ENCODE results near the gene GALNT6. TPM values are rescaled to one million over a fixed set of nuclear protein-coding genes. Genes with fewer than 3 reads are reported as not detected.

Gene GALNT6
- total and polyA plus RNA-seq, 9 of the 15 experiments (the other 6 are each of a cell fraction or from before 2014, with no cell fraction given), result 1.5 to 8.6 (median 5.1) TPM

DNA sequence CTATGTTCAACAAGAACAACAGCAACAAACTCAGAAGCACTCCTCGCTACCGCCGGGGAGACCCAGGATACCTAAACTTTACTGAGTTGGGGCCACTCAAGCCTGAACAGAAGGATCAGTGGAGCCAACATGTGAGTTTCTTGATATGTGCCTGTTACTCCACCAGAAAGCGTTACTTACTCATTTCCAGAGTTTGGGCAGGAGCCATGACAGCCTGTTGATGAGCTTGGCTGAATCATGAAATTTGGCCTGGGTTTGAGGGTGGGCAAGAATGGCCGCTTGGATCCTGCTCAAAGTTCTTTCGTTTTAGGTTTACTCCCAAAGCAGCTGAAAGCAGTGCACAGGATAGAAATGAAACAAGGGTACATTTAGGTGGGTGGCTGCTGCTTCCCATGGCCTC lies 12.0 kb upstream of the GALNT6 start (continued):
- no peak for TF ChIP-seq MGA (IDR thresholded peaks at IDR 0.05)
- no peak for TF ChIP-seq HMGN3 (IDR thresholded peaks at IDR 0.05; ENCODE audit: borderline replicate concordance, extremely low read depth, insufficient read length, low read depth, low read length)
- no peak for TF ChIP-seq MCM5 (IDR thresholded peaks at IDR 0.05; ENCODE audit: low read depth)
- TF ChIP-seq, protein P1, sequence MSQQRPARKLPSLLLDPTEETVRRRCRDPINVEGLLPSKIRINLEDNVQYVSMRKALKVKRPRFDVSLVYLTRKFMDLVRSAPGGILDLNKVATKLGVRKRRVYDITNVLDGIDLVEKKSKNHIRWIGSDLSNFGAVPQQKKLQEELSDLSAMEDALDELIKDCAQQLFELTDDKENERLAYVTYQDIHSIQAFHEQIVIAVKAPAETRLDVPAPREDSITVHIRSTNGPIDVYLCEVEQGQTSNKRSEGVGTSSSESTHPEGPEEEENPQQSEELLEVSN (IDR thresholded peaks at IDR 0.05; ENCODE audit: borderline replicate concordance in 1 of 2, extremely low read depth in 1 of 2, insufficient read depth in 1 of 2, insufficient read length in 1 of 2, low read depth in 1 of 2, low read length in 1 of 2, poor library complexity in 1 of 2, severe bottlenecking in 1 of 2), result no peak
- no peak for TF ChIP-seq FOXP1 (CRISPR knock-in tag; IDR thresholded peaks at IDR 0.05)
- TF ChIP-seq PHB2 (IDR thresholded peaks at IDR 0.05; ENCODE audit: low read depth), result no peak
- no peak for TF ChIP-seq CXXC5 (CRISPR knock-in tag; IDR thresholded peaks at IDR 0.05)
- TF ChIP-seq ESRRA (IDR thresholded peaks at IDR 0.05; ENCODE audit: borderline replicate concordance, low read depth), result no peak
- no peak for TF ChIP-seq JUNB (CRISPR knock-in tag; conservative IDR thresholded peaks at IDR 0.05)
- TF ChIP-seq JUND (IDR thresholded peaks at IDR 0.05; ENCODE audit: borderline replicate concordance, low read depth, low read length), result no peak
- TF ChIP-seq JUND (tag; IDR thresholded peaks at IDR 0.05; ENCODE audit: borderline replicate concordance, low read depth, low read length), result no peak
- no peak for TF ChIP-seq FOXK2 (conservative IDR thresholded peaks at IDR 0.05 in 1 of 2, IDR thresholded peaks at IDR 0.05 in 1 of 2; ENCODE audit: low read depth in 2 of 2)
- no peak for TF ChIP-seq ZC3H8 (IDR thresholded peaks at IDR 0.05)
